H1 (cell line): ENCODE results near the gene MTARC2. TPM values are rescaled to one million over a fixed set of nuclear protein-coding genes. Genes with fewer than 3 reads are reported as not detected.

Experiments used
- CTCF ChIA-PET: fragments of 300-600 bp; sonication (Branson Sonifier 250); formaldehyde crosslinking; loops from one replicate; lab custom pipeline; 2021; ENCODE audit not compliant: partially characterized antibody; lab: Charles Lee
- POLR2A ChIA-PET: fragments of 300-600 bp; sonication (Branson Sonifier 250); formaldehyde crosslinking; loops from one replicate; lab custom pipeline; 2021; ENCODE audit warnings: inconsistent platforms; ENCODE audit not compliant: partially characterized antibody; lab: Charles Lee
- DNase-seq, 2 experiments: peaks; one replicate each; pipeline versions ENCODE4 v3.0.0 to v3.0.0-alpha.2; 2010 to 2022; ENCODE audit warnings: low spot score in 2 of 2, low read depth in 1 of 2, mixed read lengths in 1 of 2
- FAIRE-seq: peaks from 2 replicates; lab custom pipeline; 2011; peaks lifted over from hg19 to GRCh38; lab: Jason Lieb, UNC
- H2AFZ ChIP-seq: 2 replicates; pipeline ENCODE4 v1.8.1; 2012; ENCODE audit warnings: low read length, inconsistent platforms
- H2AK5ac ChIP-seq: 2 replicates; pipeline ENCODE4 v1.6.1; 2013; ENCODE audit warnings: low read depth, low read length
- H2BK120ac ChIP-seq: replicated peaks from 2 replicates; pipeline ENCODE3; 2013; ENCODE audit warnings: low read depth, low read length, inconsistent platforms
- H2BK12ac ChIP-seq: 2 replicates; pipeline ENCODE4 v1.6.1; 2013; ENCODE audit warnings: low read depth, low read length
- H2BK15ac ChIP-seq: 2 replicates; pipeline ENCODE4 v1.6.1; 2013; ENCODE audit warnings: low read length
- H2BK20ac ChIP-seq: 2 replicates; pipeline ENCODE4 v1.6.1; 2013; ENCODE audit warnings: low read length
- H2BK5ac ChIP-seq: 2 replicates; pipeline ENCODE4 v1.6.1; 2013; ENCODE audit warnings: low read depth, low read length
- H3K14ac ChIP-seq: 2 replicates; pipeline ENCODE4 v1.6.1; 2013; ENCODE audit warnings: inconsistent platforms; ENCODE audit not compliant: insufficient read length
- H3K18ac ChIP-seq: 2 replicates; pipeline ENCODE4 v1.6.1; 2013; ENCODE audit warnings: low read length; ENCODE audit errors: extremely low read depth
- H3K23ac ChIP-seq: 2 replicates; pipeline ENCODE4 v1.6.1; 2013; ENCODE audit warnings: inconsistent platforms; ENCODE audit not compliant: insufficient read length
- H3K23me2 ChIP-seq: 2 replicates; pipeline ENCODE4 v1.6.1; 2013; ENCODE audit warnings: low read depth, low read length
- H3K27ac ChIP-seq: 2 replicates; pipeline ENCODE4 v1.6.1; 2011; ENCODE audit warnings: low read depth, low read length, inconsistent platforms
- H3K27me3 ChIP-seq, 4 experiments: replicated peaks in 1 of 4; 1 replicate in 1 of 4; 2 replicates in 3 of 4; pipeline versions ENCODE4 v1.6.1 to v1.8.1; 2011 to 2013; ENCODE audit warnings: low read length in 3 of 4, mild to moderate bottlenecking in 3 of 4, inconsistent platforms in 2 of 4, mixed read lengths in 2 of 4, moderate library complexity in 1 of 4; ENCODE audit not compliant: control insufficient read depth in 3 of 4, insufficient read depth in 3 of 4; ENCODE audit errors: extremely low read depth in 1 of 4
- H3K36me3 ChIP-seq, 4 experiments: 2 replicates each; pipeline versions ENCODE4 v1.6.1 to v1.8.1; 2011 to 2013; ENCODE audit warnings: mild to moderate bottlenecking in 4 of 4, low read length in 3 of 4, moderate library complexity in 2 of 4, control low read depth in 1 of 4, inconsistent platforms in 1 of 4; ENCODE audit not compliant: insufficient read depth in 4 of 4, control insufficient read depth in 2 of 4
- H3K4ac ChIP-seq: replicated peaks from 2 replicates; pipeline ENCODE3; 2013; ENCODE audit warnings: low read length, low read depth, mixed read lengths, inconsistent platforms; ENCODE audit not compliant: insufficient read length
- H3K4me1 ChIP-seq, 4 experiments: replicated peaks in 1 of 4; 1 replicate in 1 of 4; 2 replicates in 3 of 4; pipeline versions ENCODE4 v1.6.1 to v1.8.1; 2011 to 2013; ENCODE audit warnings: low read length in 3 of 4, inconsistent platforms in 2 of 4, mixed read lengths in 1 of 4; ENCODE audit not compliant: insufficient read depth in 4 of 4, control insufficient read depth in 3 of 4
- H3K4me2 ChIP-seq, 2 experiments: 2 replicates each; pipeline versions ENCODE4 v1.6.1 to v1.8.1; 2011 to 2013; ENCODE audit warnings: low read depth in 2 of 2, low read length in 2 of 2, control low read depth in 1 of 2, inconsistent platforms in 1 of 2, mild to moderate bottlenecking in 1 of 2; ENCODE audit not compliant: insufficient read depth in 1 of 2
- H3K4me3 ChIP-seq, 4 experiments: fragments of 200-600, 300-600 bp in 1 of 4; sonication (generic), shearing (Covaris generic), sonication (Bioruptor Twin) in 1 of 4; 2 replicates each; pipeline versions ENCODE4 v1.5.1 to v1.8.1; 2011 to 2016; ENCODE audit warnings: low read length in 4 of 4, low read depth in 3 of 4, control low read depth in 2 of 4, inconsistent platforms in 2 of 4, mild to moderate bottlenecking in 2 of 4, mixed read lengths in 1 of 4, moderate library complexity in 1 of 4; ENCODE audit not compliant: insufficient read depth in 2 of 4; ENCODE audit errors: extremely low read depth in 1 of 4
- H3K56ac ChIP-seq: replicated peaks from 2 replicates; pipeline ENCODE3; 2013; ENCODE audit warnings: low read depth, mild to moderate bottlenecking, mixed read lengths, low read length, inconsistent platforms; ENCODE audit not compliant: insufficient read length
- H3K79me1 ChIP-seq: 2 replicates; pipeline ENCODE4 v1.6.1; 2013; ENCODE audit warnings: low read depth, low read length, control low read depth
- H3K79me2 ChIP-seq, 2 experiments: 2 replicates each; pipeline versions ENCODE4 v1.6.1 to v1.8.1; 2012 to 2013; ENCODE audit warnings: low read length in 2 of 2, mild to moderate bottlenecking in 2 of 2, inconsistent platforms in 1 of 2; ENCODE audit not compliant: insufficient read depth in 2 of 2, control insufficient read depth in 1 of 2
- H3K9ac ChIP-seq, 4 experiments: replicated peaks in 1 of 4; 1 replicate in 1 of 4; 2 replicates in 3 of 4; pipeline versions ENCODE4 v1.6.1 to v1.8.1; 2011 to 2013; ENCODE audit warnings: low read depth in 3 of 4, low read length in 3 of 4, control low read depth in 2 of 4, mild to moderate bottlenecking in 2 of 4, moderate library complexity in 2 of 4, inconsistent platforms in 1 of 4; ENCODE audit errors: extremely low read depth in 1 of 4
- H3K9me3 ChIP-seq, 2 experiments: 2 replicates each; pipeline versions ENCODE4 v1.6.1 to v1.8.1; 2012 to 2013; ENCODE audit warnings: mild to moderate bottlenecking in 2 of 2, moderate library complexity in 2 of 2, control low read depth in 1 of 2, inconsistent platforms in 1 of 2, low read depth in 1 of 2, low read length in 1 of 2, mixed read lengths in 1 of 2; ENCODE audit not compliant: insufficient read depth in 2 of 2
- H4K20me1 ChIP-seq, 2 experiments: replicated peaks in 1 of 2; 2 replicates each; pipeline versions ENCODE3 to v1.8.1; 2011 to 2013; ENCODE audit warnings: inconsistent platforms in 2 of 2, low read length in 2 of 2, mild to moderate bottlenecking in 1 of 2; ENCODE audit not compliant: insufficient read depth in 2 of 2, control insufficient read depth in 1 of 2
- H4K5ac ChIP-seq: 2 replicates; pipeline ENCODE4 v1.6.1; 2013; ENCODE audit warnings: low read length, low read depth, mixed read lengths, inconsistent platforms; ENCODE audit not compliant: insufficient read length
- H4K8ac ChIP-seq: 2 replicates; pipeline ENCODE4 v1.8.0; 2013; ENCODE audit warnings: mild to moderate bottlenecking, moderate library complexity, low read length, inconsistent platforms; ENCODE audit not compliant: insufficient read depth; ENCODE audit errors: extremely low read depth
- H4K91ac ChIP-seq: replicated peaks from 2 replicates; pipeline ENCODE3; 2013; ENCODE audit warnings: low read length, mixed read lengths, inconsistent platforms; ENCODE audit not compliant: insufficient read length
- BACH1 ChIP-seq: IDR thresholded peaks from 2 replicates; pipeline ENCODE4 v1.6.1; 2012; ENCODE audit warnings: low read length, improper control_type of control experiment
- BCL11A ChIP-seq, 2 experiments: IDR thresholded peaks; one replicate each; pipeline ENCODE4 v1.6.1; 2011; ENCODE audit warnings: low read depth in 2 of 2, low read length in 2 of 2, mild to moderate bottlenecking in 2 of 2
- CEBPB ChIP-seq: IDR thresholded peaks from 2 replicates; pipeline ENCODE4 v1.6.1; 2012; ENCODE audit warnings: low read depth, low read length
- CTBP2 ChIP-seq: IDR thresholded peaks from 2 replicates; pipeline ENCODE4 v1.7.0; 2011; ENCODE audit warnings: borderline replicate concordance, mild to moderate bottlenecking, moderate library complexity, mixed read lengths, low read length; ENCODE audit not compliant: insufficient read depth, insufficient read length
- FOSL1 ChIP-seq: IDR thresholded peaks from 2 replicates; pipeline ENCODE4 v1.6.1; 2011; ENCODE audit warnings: mild to moderate bottlenecking, low read depth, low read length, moderate library complexity; ENCODE audit not compliant: insufficient read depth
- KDM1A ChIP-seq: fragments of 200-600, 300-600 bp; sonication (generic); IDR thresholded peaks from 2 replicates; pipeline ENCODE4 v1.7.1; 2016; ENCODE audit warnings: mild to moderate bottlenecking, low read length, borderline replicate concordance
- NANOG ChIP-seq: IDR thresholded peaks from 2 replicates; pipeline ENCODE4 v1.6.1; 2011; ENCODE audit warnings: low read length, low read depth, mild to moderate bottlenecking, inconsistent platforms; ENCODE audit not compliant: insufficient read depth, poor library complexity, severe bottlenecking
- NRF1 ChIP-seq: IDR thresholded peaks from 2 replicates; pipeline ENCODE4 v1.6.1; 2011; ENCODE audit warnings: mild to moderate bottlenecking, low read depth, low read length, improper control_type of control experiment
- RAD21 ChIP-seq, 2 experiments: IDR thresholded peaks in 1 of 2; conservative IDR thresholded peaks in 1 of 2; 2 replicates each; pipeline ENCODE4 v1.6.1; 2011; ENCODE audit warnings: low read depth in 2 of 2, low read length in 2 of 2, improper control_type of control experiment in 1 of 2, inconsistent platforms in 1 of 2, mild to moderate bottlenecking in 1 of 2, moderate library complexity in 1 of 2
- SUZ12 ChIP-seq: fragments of 200-600 bp; sonication (generic); IDR thresholded peaks from 2 replicates; pipeline ENCODE4 v1.6.1; 2012; ENCODE audit warnings: mild to moderate bottlenecking, inconsistent platforms, low read length, moderate library complexity, mixed read lengths
- TBP ChIP-seq: IDR thresholded peaks from 2 replicates; pipeline ENCODE4 v1.6.1; 2011; ENCODE audit warnings: low read depth, low read length, improper control_type of control experiment
- WGBS, 2 experiments: shearing (Covaris generic) in 1 of 2; methylation state at CpG; one replicate each; pipeline versions ENCODE4 v1.1.6 to v1.1.7; 2013 to 2015; ENCODE audit warnings: low lambda C conversion rate in 2 of 2, mixed read lengths in 2 of 2, inconsistent platforms in 1 of 2, low coverage in 1 of 2, missing lambda C conversion rate in 1 of 2; ENCODE audit not compliant: insufficient replicate concordance in 2 of 2, insufficient coverage in 1 of 2, insufficient read length in 1 of 2; ENCODE audit errors: extremely low coverage in 1 of 2, missing lambda C conversion rate in 1 of 2; 5-methylcytosine and 5-hydroxymethylcytosine counted together
- polyA plus RNA-seq, 7 experiments: library from polyadenylated mRNA; depleted of rRNA in 3 of 7; stranded (reverse) in 5 of 7; unstranded in 2 of 7; fragments of >200 nt in 5 of 7; fragments of 200-250 nt in 2 of 7; gene quantifications; 1 replicate in 5 of 7; 2 replicates in 1 of 7; 4 replicates in 1 of 7; pipeline versions ENCODE4 v1.2.1 to v1.2.3, GENCODE V29; 2011 to 2013; ENCODE audit warnings: missing spikeins in 2 of 7, mixed read lengths in 2 of 7
- total RNA-seq: library from RNA; stranded (reverse); fragmentation: NEBNext Ultra II Directional; extraction: Animal tissue kit (Norgen Biotek cat#: 25700); gene quantifications from 2 replicates; pipeline ENCODE4 v1.2.1, GENCODE V29; 2021
- TF ChIP-seq, protein P1 (sequence below): IDR thresholded peaks from 2 replicates; pipeline ENCODE4 v1.6.1; 2012; ENCODE audit warnings: inconsistent platforms
- TF ChIP-seq, protein P2 (sequence below): IDR thresholded peaks from 2 replicates; pipeline ENCODE4 v1.6.1; 2012; ENCODE audit warnings: inconsistent platforms

Gene MTARC2
- total and polyA plus RNA-seq, 2 of the 8 experiments (the other 6 are each of a cell fraction or from before 2014, with no cell fraction given) = 7.2 to 7.9 TPM

- no peak overlapping the region for H2BK5ac ChIP-seq
- DNase-seq (no peak), FAIRE-seq (no peak)
- H3K79me2 ChIP-seq = no peaks in the 10 kb centered on the region
- peaks cover 0 to 6% of the 10 kb centered on the region in 2 experiments for H4K20me1 ChIP-seq
- ChIA-PET POLR2A (interaction anchor here (0.6 to 2.5 kb wide), 3 partner anchors 22 to 698 kb away, joined by 3 to 15 read pairs (median 4); partner anchors contain the start of gene MTARC1), CTCF (interaction anchor here (0.8 to 3.9 kb wide), 17 partner anchors 9 to 287 kb away, joined by 3 to 30 read pairs (median 6); partner anchors contain the start of genes HLX and MTARC2)
- no peak overlapping the region for H3K4me3 ChIP-seq
- H3K14ac ChIP-seq = no peak overlapping the region
- H3K36me3 ChIP-seq = peaks cover 0 to 19% (median 13%) of the 10 kb centered on the region in 4 experiments; a peak in 4 of 8 replicates
- H3K56ac ChIP-seq = no peak overlapping the region
- no peak overlapping the region for H2BK120ac ChIP-seq
- H2BK20ac ChIP-seq = no peak overlapping the region
- no peak overlapping the region for H3K4me2 ChIP-seq
- no peak overlapping the region for H3K23ac ChIP-seq
- no peak overlapping the region for H3K9ac ChIP-seq
- 87% methylated on average over 6 of the region's 6 CpGs; no CpG with 5 or more reads in 1 of the 2 experiments for WGBS, 2 experiments
- H2AK5ac ChIP-seq = no peak overlapping the region
- no peak overlapping the region for H3K27ac ChIP-seq
- H3K4me1 ChIP-seq = peaks cover 0 to 6% (median under 1%) of the 10 kb centered on the region in 4 experiments; a peak in 2 of 7 replicates
- H4K5ac ChIP-seq = no peak overlapping the region
- no peaks in the 10 kb centered on the region for H3K23me2 ChIP-seq
- no peak overlapping the region for H2BK12ac ChIP-seq
- H4K91ac ChIP-seq = no peak overlapping the region
- no peak overlapping the region for H3K4ac ChIP-seq
- H3K9me3 ChIP-seq = no peaks in the 10 kb centered on the region
- H3K79me1 ChIP-seq = no peaks in the 10 kb centered on the region
- H3K27me3 ChIP-seq = no peaks in the 10 kb centered on the region
- H2BK15ac ChIP-seq = no peak overlapping the region
- H2AFZ ChIP-seq = no peak overlapping the region
- H3K18ac ChIP-seq = no peak overlapping the region
- no peak overlapping the region for H4K8ac ChIP-seq
- TF ChIP-seq SUZ12 (no peak), BACH1 (no peak), TBP (no peak), FOSL1 (no peak), BCL11A (IDR thresholded peaks at IDR 0.05; ENCODE audit: low read depth in 2 of 2, low read length in 2 of 2) (no peak), RAD21 (IDR thresholded peaks at IDR 0.05 in 1 of 2, conservative IDR thresholded peaks at IDR 0.05 in 1 of 2; ENCODE audit: low read depth in 2 of 2, low read length in 2 of 2) (no peak), KDM1A (no peak), NRF1 (no peak), CTBP2 (no peak), CEBPB (no peak), NANOG (no peak)
- TF ChIP-seq, protein P1, sequence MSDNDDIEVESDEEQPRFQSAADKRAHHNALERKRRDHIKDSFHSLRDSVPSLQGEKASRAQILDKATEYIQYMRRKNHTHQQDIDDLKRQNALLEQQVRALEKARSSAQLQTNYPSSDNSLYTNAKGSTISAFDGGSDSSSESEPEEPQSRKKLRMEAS = no peak
- TF ChIP-seq, protein P2, sequence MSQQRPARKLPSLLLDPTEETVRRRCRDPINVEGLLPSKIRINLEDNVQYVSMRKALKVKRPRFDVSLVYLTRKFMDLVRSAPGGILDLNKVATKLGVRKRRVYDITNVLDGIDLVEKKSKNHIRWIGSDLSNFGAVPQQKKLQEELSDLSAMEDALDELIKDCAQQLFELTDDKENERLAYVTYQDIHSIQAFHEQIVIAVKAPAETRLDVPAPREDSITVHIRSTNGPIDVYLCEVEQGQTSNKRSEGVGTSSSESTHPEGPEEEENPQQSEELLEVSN = no peak
Measured at GRCh38 chr1:220809187-220809550, 61.0 kb downstream of the MTARC2 start.
